SK-N-SH (cell line): ENCODE results near the gene PRIMPOL. TPM values are rescaled to one million over a fixed set of nuclear protein-coding genes. Genes with fewer than 3 reads are reported as not detected.

Source experiments
- CTCF ChIA-PET: fragments of 300-600, 350-600 bp; formaldehyde crosslinking; extraction: SDS; loops from one replicate; lab custom pipeline; 2021; lab: Yijun Ruan, JAX
- POLR2A ChIA-PET: fragments of 350-600 bp; sonication (Branson Sonifier 250); formaldehyde crosslinking; extraction: SDS; loops from one replicate; lab custom pipeline; 2020; ENCODE audit warnings: antibody characterized with exemption, inconsistent platforms; lab: Yijun Ruan, JAX
- DNase-seq: peaks from one replicate; pipeline ENCODE4 v3.0.0; 2012
- H2AFZ ChIP-seq: fragments of 200-600 bp; sonication (generic); 2 replicates; pipeline ENCODE4 v1.8.1; 2016; ENCODE audit warnings: antibody characterized with exemption, mild to moderate bottlenecking, low read depth
- H3F3A ChIP-seq: fragments of 200-600 bp; sonication (generic); replicated peaks from 2 replicates; pipeline ENCODE3; 2016; ENCODE audit warnings: antibody characterized with exemption, mild to moderate bottlenecking; ENCODE audit not compliant: insufficient read depth
- H3K27ac ChIP-seq, 2 experiments: fragments of 200-500 bp in 1 of 2; fragments of 200-600 bp in 1 of 2; sonication (Bioruptor generic) in 1 of 2; sonication (generic), shearing (Covaris generic) in 1 of 2; 2 replicates each; pipeline versions ENCODE4 v1.5.1 to v1.6.1; 2014 to 2016; ENCODE audit warnings: low read depth in 2 of 2, inconsistent platforms in 1 of 2, low read length in 1 of 2, mild to moderate bottlenecking in 1 of 2, mixed read lengths in 1 of 2
- H3K27me3 ChIP-seq: fragments of 200-600 bp; sonication (generic), shearing (Covaris generic); 2 replicates; pipeline ENCODE4 v1.6.1; 2016; ENCODE audit warnings: mixed run types; ENCODE audit not compliant: insufficient read depth
- H3K36me3 ChIP-seq, 2 experiments: fragments of 200-500 bp in 1 of 2; fragments of 200-600 bp in 1 of 2; sonication (Bioruptor generic) in 1 of 2; sonication (generic) in 1 of 2; replicated peaks in 1 of 2; 2 replicates each; pipeline versions ENCODE3 to v1.5.1; 2014 to 2016; ENCODE audit warnings: low read length in 1 of 2, mild to moderate bottlenecking in 1 of 2; ENCODE audit not compliant: insufficient read depth in 2 of 2, control insufficient read depth in 1 of 2
- H3K4me1 ChIP-seq, 2 experiments: fragments of 200-500 bp in 1 of 2; fragments of 200-600 bp in 1 of 2; sonication (Bioruptor generic) in 1 of 2; sonication (generic), shearing (Covaris generic) in 1 of 2; 2 replicates each; pipeline versions ENCODE4 v1.5.1 to v1.6.1; 2014 to 2016; ENCODE audit warnings: low read depth in 1 of 2, low read length in 1 of 2, mixed run types in 1 of 2; ENCODE audit not compliant: insufficient read depth in 2 of 2, control insufficient read depth in 1 of 2
- H3K4me2 ChIP-seq: fragments of 200-600 bp; sonication (generic), shearing (Covaris generic); 2 replicates; pipeline ENCODE4 v1.6.1; 2017; ENCODE audit warnings: mixed run types
- H3K4me3 ChIP-seq, 2 experiments: fragments of 200-500 bp in 1 of 2; fragments of 200-600 bp in 1 of 2; sonication (Bioruptor generic) in 1 of 2; sonication (generic), shearing (Covaris generic) in 1 of 2; 2 replicates each; pipeline versions ENCODE4 v1.5.1 to v1.8.1; 2014 to 2016; ENCODE audit warnings: low read depth in 2 of 2, inconsistent platforms in 1 of 2, low read length in 1 of 2, mild to moderate bottlenecking in 1 of 2, mixed read lengths in 1 of 2, moderate library complexity in 1 of 2
- H3K79me2 ChIP-seq: fragments of 200-600 bp; sonication (generic); 2 replicates; pipeline ENCODE4 v1.8.1; 2017; ENCODE audit warnings: mild to moderate bottlenecking; ENCODE audit not compliant: insufficient read depth
- H3K9ac ChIP-seq: fragments of 200-600 bp; sonication (generic); 2 replicates; pipeline ENCODE4 v1.6.1; 2017; ENCODE audit warnings: mixed run types
- H3K9me2 ChIP-seq: fragments of 200-600 bp; sonication (generic); 2 replicates; pipeline ENCODE4 v1.6.1; 2017; ENCODE audit warnings: mixed run types
- H3K9me3 ChIP-seq: fragments of 200-600 bp; sonication (generic); 2 replicates; pipeline ENCODE4 v1.6.1; 2017; ENCODE audit warnings: mixed run types, mild to moderate bottlenecking, moderate library complexity
- H4K20me1 ChIP-seq: fragments of 200-600 bp; sonication (generic); 2 replicates; pipeline ENCODE4 v1.6.1; 2017; ENCODE audit warnings: mild to moderate bottlenecking, mixed run types; ENCODE audit not compliant: insufficient read depth
- CHD2 ChIP-seq: fragments of 150-350 bp; IDR thresholded peaks from 2 replicates; pipeline ENCODE4 v1.6.1; 2018; ENCODE audit warnings: low read length; ENCODE audit not compliant: partially characterized antibody
- ELF1 ChIP-seq: IDR thresholded peaks from 2 replicates; pipeline ENCODE4 v1.4.0; 2012
- EP300 ChIP-seq, 2 experiments: IDR thresholded peaks; 2 replicates each; pipeline versions ENCODE4 v1.4.0 to v1.6.1; 2012; ENCODE audit warnings: borderline replicate concordance in 1 of 2, low read depth in 1 of 2, low read length in 1 of 2
- EZH2phosphoT487 ChIP-seq: fragments of 200-600 bp; sonication (generic); IDR thresholded peaks from 2 replicates; pipeline ENCODE4 v1.6.1; 2017; ENCODE audit warnings: low read depth, mixed run types, mild to moderate bottlenecking, antibody characterized with exemption, moderate library complexity, borderline replicate concordance
- FOSL2 ChIP-seq: IDR thresholded peaks from 2 replicates; pipeline ENCODE4 v1.4.0; 2012; ENCODE audit warnings: low read depth, mild to moderate bottlenecking, moderate library complexity, borderline replicate concordance
- FOXJ3 ChIP-seq: sonication (generic); formaldehyde crosslinking; IDR thresholded peaks from 2 replicates; pipeline ENCODE4 v1.5.1; 2020; ENCODE audit warnings: mild to moderate bottlenecking, missing genetic modification reagents
- GABPA ChIP-seq: IDR thresholded peaks from 2 replicates; pipeline ENCODE4 v1.4.0; 2012; ENCODE audit warnings: low read depth, mild to moderate bottlenecking
- MXI1 ChIP-seq: IDR thresholded peaks from 2 replicates; pipeline ENCODE4 v1.6.1; 2012; ENCODE audit warnings: mild to moderate bottlenecking, low read depth, low read length, improper control_type of control experiment
- RCOR1 ChIP-seq: fragments of 150-350 bp; IDR thresholded peaks from 2 replicates; pipeline ENCODE4 v1.6.1; 2017; ENCODE audit warnings: antibody characterized with exemption, low read length
- RFX5 ChIP-seq: IDR thresholded peaks from 2 replicates; pipeline ENCODE4 v1.6.1; 2012; ENCODE audit warnings: mild to moderate bottlenecking, improper control_type of control experiment, low read length
- RXRA ChIP-seq: IDR thresholded peaks from 2 replicates; pipeline ENCODE4 v1.4.0; 2012; ENCODE audit warnings: low read depth, mild to moderate bottlenecking, borderline replicate concordance
- WGBS: methylation state at CpG from one replicate; pipeline ENCODE4 v1.1.6; 2017; ENCODE audit warnings: low lambda C conversion rate; 5-methylcytosine and 5-hydroxymethylcytosine counted together
- polyA plus RNA-seq, 3 experiments: library from polyadenylated mRNA; depleted of rRNA; stranded (reverse); fragments of >200 nt; gene quantifications; 2 replicates each; pipeline ENCODE4 v1.2.3, GENCODE V29; 2012
- TF ChIP-seq, protein P1 (sequence below): fragments of 150-350 bp; IDR thresholded peaks from 2 replicates; pipeline ENCODE4 v1.6.1; 2017; ENCODE audit warnings: antibody characterized with exemption, low read length, low read depth, borderline replicate concordance
- TF ChIP-seq, protein P2 (sequence below): IDR thresholded peaks from 2 replicates; pipeline ENCODE4 v1.4.0; 2012; ENCODE audit warnings: low read depth, borderline replicate concordance
- TF ChIP-seq, protein P3 (sequence below): fragments of 200-600 bp; sonication (generic); IDR thresholded peaks from 2 replicates; pipeline ENCODE4 v1.6.1; 2017; ENCODE audit warnings: antibody characterized with exemption, mild to moderate bottlenecking, moderate library complexity

Gene PRIMPOL
- polyA plus RNA-seq, 1 of the 3 experiments (the other 2 are of a cell fraction), result 8.0 TPM

DNA sequence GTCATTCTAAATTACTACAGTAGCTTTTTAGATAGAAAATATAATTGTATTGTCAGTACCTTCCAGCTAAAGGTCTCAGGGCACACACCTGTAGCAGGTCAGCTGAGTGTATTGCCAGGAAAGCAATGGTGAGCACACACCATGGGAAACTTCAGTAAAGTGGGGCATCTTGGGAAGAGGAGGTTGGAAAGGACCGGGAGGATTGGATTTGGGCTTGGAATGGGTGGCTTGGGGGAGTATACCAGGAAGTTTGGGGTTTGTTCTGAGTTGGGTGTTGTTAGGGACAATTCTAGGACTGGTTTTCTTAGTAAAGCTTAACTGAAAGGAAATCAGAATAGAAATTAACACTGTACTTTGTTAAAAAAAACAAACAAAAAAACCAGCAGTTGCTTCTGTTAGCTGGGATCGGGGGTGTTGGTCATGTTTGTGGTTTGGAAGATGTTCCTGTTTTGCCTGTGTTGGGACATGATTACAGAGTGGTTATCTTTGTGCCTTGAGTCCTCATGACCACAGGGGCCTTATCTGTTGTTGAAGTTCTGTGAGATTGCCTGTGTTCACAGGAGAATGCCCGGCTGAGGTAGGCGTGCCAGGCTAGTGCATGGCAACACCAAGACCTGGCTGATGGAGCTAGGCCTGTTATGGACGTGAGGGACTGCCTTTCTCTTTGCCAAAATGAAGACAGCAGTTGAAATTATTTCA is 35.1 kb downstream of the PRIMPOL start:
- H2AFZ ChIP-seq, result no peak overlapping the region
- 99% methylated on average over 5 of the region's 5 CpGs for WGBS
- H3K4me1 ChIP-seq, result peaks cover 0 to 12% of the 10 kb centered on the region in 2 experiments; a peak in 1 of 4 replicates
- H3K36me3 ChIP-seq, result peaks cover 0 to 3% of the 10 kb centered on the region in 2 experiments
- no peaks in the 10 kb centered on the region for H4K20me1 ChIP-seq
- POLR2A ChIA-PET, result no interaction called here
- no peaks in the 10 kb centered on the region for H3K79me2 ChIP-seq
- no peak for TF ChIP-seq FOXJ3
- TF ChIP-seq, protein P1, sequence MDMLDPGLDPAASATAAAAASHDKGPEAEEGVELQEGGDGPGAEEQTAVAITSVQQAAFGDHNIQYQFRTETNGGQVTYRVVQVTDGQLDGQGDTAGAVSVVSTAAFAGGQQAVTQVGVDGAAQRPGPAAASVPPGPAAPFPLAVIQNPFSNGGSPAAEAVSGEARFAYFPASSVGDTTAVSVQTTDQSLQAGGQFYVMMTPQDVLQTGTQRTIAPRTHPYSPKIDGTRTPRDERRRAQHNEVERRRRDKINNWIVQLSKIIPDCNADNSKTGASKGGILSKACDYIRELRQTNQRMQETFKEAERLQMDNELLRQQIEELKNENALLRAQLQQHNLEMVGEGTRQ, result no peak
- TF ChIP-seq CHD2, result no peak
- TF ChIP-seq, protein P2, sequence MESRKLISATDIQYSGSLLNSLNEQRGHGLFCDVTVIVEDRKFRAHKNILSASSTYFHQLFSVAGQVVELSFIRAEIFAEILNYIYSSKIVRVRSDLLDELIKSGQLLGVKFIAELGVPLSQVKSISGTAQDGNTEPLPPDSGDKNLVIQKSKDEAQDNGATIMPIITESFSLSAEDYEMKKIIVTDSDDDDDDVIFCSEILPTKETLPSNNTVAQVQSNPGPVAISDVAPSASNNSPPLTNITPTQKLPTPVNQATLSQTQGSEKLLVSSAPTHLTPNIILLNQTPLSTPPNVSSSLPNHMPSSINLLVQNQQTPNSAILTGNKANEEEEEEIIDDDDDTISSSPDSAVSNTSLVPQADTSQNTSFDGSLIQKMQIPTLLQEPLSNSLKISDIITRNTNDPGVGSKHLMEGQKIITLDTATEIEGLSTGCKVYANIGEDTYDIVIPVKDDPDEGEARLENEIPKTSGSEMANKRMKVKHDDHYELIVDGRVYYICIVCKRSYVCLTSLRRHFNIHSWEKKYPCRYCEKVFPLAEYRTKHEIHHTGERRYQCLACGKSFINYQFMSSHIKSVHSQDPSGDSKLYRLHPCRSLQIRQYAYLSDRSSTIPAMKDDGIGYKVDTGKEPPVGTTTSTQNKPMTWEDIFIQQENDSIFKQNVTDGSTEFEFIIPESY, result no peak
- TF ChIP-seq RCOR1, result no peak
- no peak for TF ChIP-seq MXI1
- TF ChIP-seq EP300 (IDR thresholded peaks at IDR 0.05; ENCODE audit: borderline replicate concordance in 1 of 2, low read depth in 1 of 2, low read length in 1 of 2), result no peak
- TF ChIP-seq EZH2phosphoT487, result no peak
- TF ChIP-seq, protein P3, sequence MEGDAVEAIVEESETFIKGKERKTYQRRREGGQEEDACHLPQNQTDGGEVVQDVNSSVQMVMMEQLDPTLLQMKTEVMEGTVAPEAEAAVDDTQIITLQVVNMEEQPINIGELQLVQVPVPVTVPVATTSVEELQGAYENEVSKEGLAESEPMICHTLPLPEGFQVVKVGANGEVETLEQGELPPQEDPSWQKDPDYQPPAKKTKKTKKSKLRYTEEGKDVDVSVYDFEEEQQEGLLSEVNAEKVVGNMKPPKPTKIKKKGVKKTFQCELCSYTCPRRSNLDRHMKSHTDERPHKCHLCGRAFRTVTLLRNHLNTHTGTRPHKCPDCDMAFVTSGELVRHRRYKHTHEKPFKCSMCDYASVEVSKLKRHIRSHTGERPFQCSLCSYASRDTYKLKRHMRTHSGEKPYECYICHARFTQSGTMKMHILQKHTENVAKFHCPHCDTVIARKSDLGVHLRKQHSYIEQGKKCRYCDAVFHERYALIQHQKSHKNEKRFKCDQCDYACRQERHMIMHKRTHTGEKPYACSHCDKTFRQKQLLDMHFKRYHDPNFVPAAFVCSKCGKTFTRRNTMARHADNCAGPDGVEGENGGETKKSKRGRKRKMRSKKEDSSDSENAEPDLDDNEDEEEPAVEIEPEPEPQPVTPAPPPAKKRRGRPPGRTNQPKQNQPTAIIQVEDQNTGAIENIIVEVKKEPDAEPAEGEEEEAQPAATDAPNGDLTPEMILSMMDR, result no peak
- TF ChIP-seq ELF1, result no peak
- TF ChIP-seq FOSL2, result no peak
- no peak for TF ChIP-seq RFX5
- no peak for TF ChIP-seq RXRA
- no peak for TF ChIP-seq GABPA
- no peak overlapping the region for H3K27ac ChIP-seq
- no peaks in the 10 kb centered on the region for H3K9me2 ChIP-seq
- no peak overlapping the region for H3K4me2 ChIP-seq
- no peaks in the 10 kb centered on the region for H3K27me3 ChIP-seq
- CTCF ChIA-PET, result interaction anchor here (0.9 to 1.6 kb wide), 2 partner anchors 29 to 450 kb away, joined by 3 read pairs; no protein-coding TSS in a partner anchor
- no peak overlapping the region for H3K9ac ChIP-seq
- H3K9me3 ChIP-seq, result no peaks in the 10 kb centered on the region
- peaks cover 10% of the 10 kb centered on the region for H3F3A ChIP-seq
- DNase-seq, result no peak
- H3K4me3 ChIP-seq, result no peak overlapping the region
